GM12878 (cell line): ENCODE measurements around the gene CMC1.

Source experiments
- CTCF ChIP-seq, 3 experiments: IDR thresholded peaks in 2 of 3; conservative IDR thresholded peaks in 1 of 3; 2 replicates each; pipeline ENCODE4 v1.5.1; 2011; ENCODE audit warnings: low read depth in 3 of 3, low read length in 3 of 3, mild to moderate bottlenecking in 3 of 3, control low read depth in 2 of 3, moderate library complexity in 2 of 3, inconsistent platforms in 1 of 3, mixed read lengths in 1 of 3; ENCODE audit not compliant: control insufficient read depth in 2 of 3, insufficient read depth in 1 of 3; ENCODE audit errors: extremely low read depth in 1 of 3
- KAT2A ChIP-seq: conservative IDR thresholded peaks from 2 replicates; pipeline ENCODE4 v1.6.1; 2011; ENCODE audit warnings: low read depth, low read length; ENCODE audit not compliant: control insufficient read depth
- MYC ChIP-seq: IDR thresholded peaks from 2 replicates; pipeline ENCODE4 v1.6.1; 2011; ENCODE audit warnings: mild to moderate bottlenecking, low read length, moderate library complexity, inconsistent platforms; ENCODE audit not compliant: insufficient read depth, insufficient replicate concordance, insufficient read length, severe bottlenecking
- PKNOX1 ChIP-seq: fragments of 450-650 bp; IDR thresholded peaks from 2 replicates; pipeline ENCODE4 v1.6.1; 2016; ENCODE audit warnings: mild to moderate bottlenecking
- POLR2AphosphoS5 ChIP-seq: IDR thresholded peaks from 2 replicates; pipeline ENCODE4 v1.6.1; 2011; ENCODE audit warnings: mild to moderate bottlenecking, low read length, inconsistent platforms
- ZBTB4 ChIP-seq: fragments of 450-650 bp; formaldehyde crosslinking; IDR thresholded peaks from 2 replicates; pipeline ENCODE4 v1.4.0; 2022; ENCODE audit warnings: mild to moderate bottlenecking, moderate library complexity
- TF ChIP-seq, protein P1 (sequence below): fragments of 450-650 bp; IDR thresholded peaks from 2 replicates; pipeline ENCODE4 v1.6.1; 2017; ENCODE audit warnings: mild to moderate bottlenecking, moderate library complexity

DNA sequence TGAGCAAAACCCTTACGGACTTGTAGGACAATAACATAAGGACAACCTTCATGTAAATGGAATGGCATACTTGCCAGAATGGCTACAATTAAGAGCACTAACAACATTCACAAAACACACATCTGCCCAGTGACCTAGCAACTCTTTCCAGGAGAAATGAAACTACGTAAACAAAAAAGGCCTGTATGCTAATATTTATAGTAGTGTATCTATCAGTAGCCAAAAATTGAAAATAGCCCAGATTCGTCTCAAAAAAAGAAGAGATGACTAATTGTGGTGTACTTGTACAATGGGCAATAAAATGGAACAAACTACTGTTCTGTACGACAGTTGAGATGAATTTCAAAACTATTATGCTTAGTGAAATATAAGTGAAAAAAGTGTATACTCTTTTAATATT, 38.4 kb downstream of the CMC1 start:
- TF ChIP-seq, protein P1, sequence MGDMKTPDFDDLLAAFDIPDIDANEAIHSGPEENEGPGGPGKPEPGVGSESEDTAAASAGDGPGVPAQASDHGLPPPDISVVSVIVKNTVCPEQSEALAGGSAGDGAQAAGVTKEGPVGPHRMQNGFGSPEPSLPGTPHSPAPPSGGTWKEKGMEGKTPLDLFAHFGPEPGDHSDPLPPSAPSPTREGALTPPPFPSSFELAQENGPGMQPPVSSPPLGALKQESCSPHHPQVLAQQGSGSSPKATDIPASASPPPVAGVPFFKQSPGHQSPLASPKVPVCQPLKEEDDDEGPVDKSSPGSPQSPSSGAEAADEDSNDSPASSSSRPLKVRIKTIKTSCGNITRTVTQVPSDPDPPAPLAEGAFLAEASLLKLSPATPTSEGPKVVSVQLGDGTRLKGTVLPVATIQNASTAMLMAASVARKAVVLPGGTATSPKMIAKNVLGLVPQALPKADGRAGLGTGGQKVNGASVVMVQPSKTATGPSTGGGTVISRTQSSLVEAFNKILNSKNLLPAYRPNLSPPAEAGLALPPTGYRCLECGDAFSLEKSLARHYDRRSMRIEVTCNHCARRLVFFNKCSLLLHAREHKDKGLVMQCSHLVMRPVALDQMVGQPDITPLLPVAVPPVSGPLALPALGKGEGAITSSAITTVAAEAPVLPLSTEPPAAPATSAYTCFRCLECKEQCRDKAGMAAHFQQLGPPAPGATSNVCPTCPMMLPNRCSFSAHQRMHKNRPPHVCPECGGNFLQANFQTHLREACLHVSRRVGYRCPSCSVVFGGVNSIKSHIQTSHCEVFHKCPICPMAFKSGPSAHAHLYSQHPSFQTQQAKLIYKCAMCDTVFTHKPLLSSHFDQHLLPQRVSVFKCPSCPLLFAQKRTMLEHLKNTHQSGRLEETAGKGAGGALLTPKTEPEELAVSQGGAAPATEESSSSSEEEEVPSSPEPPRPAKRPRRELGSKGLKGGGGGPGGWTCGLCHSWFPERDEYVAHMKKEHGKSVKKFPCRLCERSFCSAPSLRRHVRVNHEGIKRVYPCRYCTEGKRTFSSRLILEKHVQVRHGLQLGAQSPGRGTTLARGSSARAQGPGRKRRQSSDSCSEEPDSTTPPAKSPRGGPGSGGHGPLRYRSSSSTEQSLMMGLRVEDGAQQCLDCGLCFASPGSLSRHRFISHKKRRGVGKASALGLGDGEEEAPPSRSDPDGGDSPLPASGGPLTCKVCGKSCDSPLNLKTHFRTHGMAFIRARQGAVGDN, result no peak
- TF ChIP-seq ZBTB4 (CRISPR knock-in tag) (no peak), MYC (no peak), CTCF (IDR thresholded peaks at IDR 0.05 in 2 of 3, conservative IDR thresholded peaks at IDR 0.05 in 1 of 3; ENCODE audit: control insufficient read depth in 2 of 3, extremely low read depth in 1 of 3, insufficient read depth in 1 of 3, low read depth in 3 of 3, low read length in 3 of 3) (no peak), PKNOX1 (no peak), KAT2A (no peak), POLR2AphosphoS5 (no peak)
